ENCODE measurements around the gene MAP1LC3B.

DNA sequence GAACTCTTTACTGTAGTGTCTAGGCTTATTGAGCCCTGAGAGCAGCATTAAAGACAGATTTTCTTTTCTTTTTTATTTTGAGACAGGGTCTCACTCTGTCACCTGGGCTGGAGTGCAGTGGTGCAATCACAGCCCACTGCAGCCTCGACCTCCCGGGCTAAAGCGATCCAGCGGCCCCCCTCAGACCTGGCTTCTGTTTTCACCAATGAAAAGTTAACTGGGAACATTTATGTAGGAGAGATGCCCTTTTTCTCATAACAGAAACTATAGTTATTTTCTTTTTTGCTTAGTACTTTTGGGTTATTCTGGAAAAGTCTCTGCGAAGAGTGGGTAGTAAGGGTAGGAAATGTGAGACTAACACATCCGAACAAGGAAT is 1.5 kb downstream of the MAP1LC3B start:
- TF ChIP-seq JUND (IDR thresholded peaks at IDR 0.05; ENCODE audit: low read length): no peak
- TF ChIP-seq, protein P1, sequence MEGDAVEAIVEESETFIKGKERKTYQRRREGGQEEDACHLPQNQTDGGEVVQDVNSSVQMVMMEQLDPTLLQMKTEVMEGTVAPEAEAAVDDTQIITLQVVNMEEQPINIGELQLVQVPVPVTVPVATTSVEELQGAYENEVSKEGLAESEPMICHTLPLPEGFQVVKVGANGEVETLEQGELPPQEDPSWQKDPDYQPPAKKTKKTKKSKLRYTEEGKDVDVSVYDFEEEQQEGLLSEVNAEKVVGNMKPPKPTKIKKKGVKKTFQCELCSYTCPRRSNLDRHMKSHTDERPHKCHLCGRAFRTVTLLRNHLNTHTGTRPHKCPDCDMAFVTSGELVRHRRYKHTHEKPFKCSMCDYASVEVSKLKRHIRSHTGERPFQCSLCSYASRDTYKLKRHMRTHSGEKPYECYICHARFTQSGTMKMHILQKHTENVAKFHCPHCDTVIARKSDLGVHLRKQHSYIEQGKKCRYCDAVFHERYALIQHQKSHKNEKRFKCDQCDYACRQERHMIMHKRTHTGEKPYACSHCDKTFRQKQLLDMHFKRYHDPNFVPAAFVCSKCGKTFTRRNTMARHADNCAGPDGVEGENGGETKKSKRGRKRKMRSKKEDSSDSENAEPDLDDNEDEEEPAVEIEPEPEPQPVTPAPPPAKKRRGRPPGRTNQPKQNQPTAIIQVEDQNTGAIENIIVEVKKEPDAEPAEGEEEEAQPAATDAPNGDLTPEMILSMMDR (IDR thresholded peaks at IDR 0.05; ENCODE audit: control extremely low read depth in 1 of 3, insufficient read depth in 1 of 3, low read depth in 1 of 3, low read length in 3 of 3): no peak
- TF ChIP-seq KDM1A (IDR thresholded peaks at IDR 0.05; ENCODE audit: borderline replicate concordance, low read length): no peak
- no peak for TF ChIP-seq POLR2A (IDR thresholded peaks at IDR 0.05; ENCODE audit: control extremely low read depth in 1 of 2, low read depth in 2 of 2, low read length in 2 of 2)
- TF ChIP-seq EP300 (IDR thresholded peaks at IDR 0.05; ENCODE audit: borderline replicate concordance in 1 of 2, low read depth in 2 of 2, low read length in 2 of 2): no peak
- no peak for TF ChIP-seq NANOG (IDR thresholded peaks at IDR 0.05; ENCODE audit: insufficient read depth, low read depth, low read length, poor library complexity, severe bottlenecking)
- TF ChIP-seq, protein P2, sequence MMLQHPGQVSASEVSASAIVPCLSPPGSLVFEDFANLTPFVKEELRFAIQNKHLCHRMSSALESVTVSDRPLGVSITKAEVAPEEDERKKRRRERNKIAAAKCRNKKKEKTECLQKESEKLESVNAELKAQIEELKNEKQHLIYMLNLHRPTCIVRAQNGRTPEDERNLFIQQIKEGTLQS (IDR thresholded peaks at IDR 0.05; ENCODE audit: insufficient read depth, low read depth, low read length): no peak
- TF ChIP-seq, protein P3, sequence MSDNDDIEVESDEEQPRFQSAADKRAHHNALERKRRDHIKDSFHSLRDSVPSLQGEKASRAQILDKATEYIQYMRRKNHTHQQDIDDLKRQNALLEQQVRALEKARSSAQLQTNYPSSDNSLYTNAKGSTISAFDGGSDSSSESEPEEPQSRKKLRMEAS (IDR thresholded peaks at IDR 0.05): no peak
